ENCODE results near the gene TIMM13. TPM values are rescaled to one million over a fixed set of nuclear protein-coding genes. Genes with fewer than 3 reads are reported as not detected.

Gene TIMM13
- total RNA-seq, 1 donor from 2014 or later, result 61.0 TPM

DNA sequence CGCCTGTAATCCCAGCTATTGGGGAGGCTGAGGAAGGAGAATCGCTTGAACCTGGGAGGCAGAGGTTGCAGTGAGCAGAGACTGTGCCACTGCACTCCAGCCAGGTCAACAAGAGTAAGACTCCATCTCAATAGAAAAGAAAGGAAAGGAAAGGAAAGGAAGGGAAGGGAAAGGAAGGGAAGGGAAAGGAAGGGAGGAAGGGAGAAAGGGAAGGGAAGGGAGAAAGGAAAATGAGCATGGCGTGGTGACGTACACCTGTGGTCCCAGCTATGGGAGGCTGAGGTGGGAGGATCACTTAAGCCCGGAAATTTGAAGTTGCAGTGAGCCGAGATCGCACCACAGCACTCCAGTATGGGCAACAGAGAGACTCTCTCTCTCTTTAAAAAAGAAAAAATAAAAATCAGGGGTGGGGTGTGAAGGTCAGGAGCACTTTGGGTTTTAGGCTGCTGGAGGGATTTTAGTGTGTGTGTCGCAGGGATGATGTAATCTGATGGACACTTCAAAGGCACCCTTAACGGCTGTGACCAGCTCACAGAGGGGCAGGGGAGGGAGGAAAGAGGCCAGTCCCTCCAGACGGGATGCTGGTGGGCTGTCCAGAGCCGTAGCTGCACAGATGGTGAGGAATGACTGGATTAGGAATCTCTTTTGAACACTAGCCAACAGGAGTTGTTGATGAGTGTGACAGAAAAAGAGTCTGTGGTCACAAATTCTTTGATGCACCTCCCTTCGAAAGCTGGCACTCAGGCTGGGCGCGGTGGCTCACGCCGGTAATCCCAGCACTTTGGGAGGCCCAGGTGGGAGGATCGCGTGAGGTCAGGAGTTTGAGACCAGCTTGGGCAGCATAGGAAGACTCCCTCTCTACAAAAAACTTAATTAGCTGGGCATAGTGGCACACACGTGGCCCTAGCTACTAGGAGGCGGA, 39.8 kb downstream of the TIMM13 start:
- ATAC-seq, result no peak
- TF ChIP-seq, protein P1, sequence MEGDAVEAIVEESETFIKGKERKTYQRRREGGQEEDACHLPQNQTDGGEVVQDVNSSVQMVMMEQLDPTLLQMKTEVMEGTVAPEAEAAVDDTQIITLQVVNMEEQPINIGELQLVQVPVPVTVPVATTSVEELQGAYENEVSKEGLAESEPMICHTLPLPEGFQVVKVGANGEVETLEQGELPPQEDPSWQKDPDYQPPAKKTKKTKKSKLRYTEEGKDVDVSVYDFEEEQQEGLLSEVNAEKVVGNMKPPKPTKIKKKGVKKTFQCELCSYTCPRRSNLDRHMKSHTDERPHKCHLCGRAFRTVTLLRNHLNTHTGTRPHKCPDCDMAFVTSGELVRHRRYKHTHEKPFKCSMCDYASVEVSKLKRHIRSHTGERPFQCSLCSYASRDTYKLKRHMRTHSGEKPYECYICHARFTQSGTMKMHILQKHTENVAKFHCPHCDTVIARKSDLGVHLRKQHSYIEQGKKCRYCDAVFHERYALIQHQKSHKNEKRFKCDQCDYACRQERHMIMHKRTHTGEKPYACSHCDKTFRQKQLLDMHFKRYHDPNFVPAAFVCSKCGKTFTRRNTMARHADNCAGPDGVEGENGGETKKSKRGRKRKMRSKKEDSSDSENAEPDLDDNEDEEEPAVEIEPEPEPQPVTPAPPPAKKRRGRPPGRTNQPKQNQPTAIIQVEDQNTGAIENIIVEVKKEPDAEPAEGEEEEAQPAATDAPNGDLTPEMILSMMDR (IDR thresholded peaks at IDR 0.05), result no peak
- Histone ChIP-seq H3K36me3 (no peaks in the 10 kb centered on the region), H3K27ac (no peak overlapping the region), H3K27me3 (no peaks in the 10 kb centered on the region), H3K4me1 (no peaks in the 10 kb centered on the region), H3K4me3 (no peak overlapping the region), H3K9me3 (no peaks in the 10 kb centered on the region)
- intact Hi-C loops (cut with DNase I), result no loop called here
- DNase-seq, result no peak

DNA sequence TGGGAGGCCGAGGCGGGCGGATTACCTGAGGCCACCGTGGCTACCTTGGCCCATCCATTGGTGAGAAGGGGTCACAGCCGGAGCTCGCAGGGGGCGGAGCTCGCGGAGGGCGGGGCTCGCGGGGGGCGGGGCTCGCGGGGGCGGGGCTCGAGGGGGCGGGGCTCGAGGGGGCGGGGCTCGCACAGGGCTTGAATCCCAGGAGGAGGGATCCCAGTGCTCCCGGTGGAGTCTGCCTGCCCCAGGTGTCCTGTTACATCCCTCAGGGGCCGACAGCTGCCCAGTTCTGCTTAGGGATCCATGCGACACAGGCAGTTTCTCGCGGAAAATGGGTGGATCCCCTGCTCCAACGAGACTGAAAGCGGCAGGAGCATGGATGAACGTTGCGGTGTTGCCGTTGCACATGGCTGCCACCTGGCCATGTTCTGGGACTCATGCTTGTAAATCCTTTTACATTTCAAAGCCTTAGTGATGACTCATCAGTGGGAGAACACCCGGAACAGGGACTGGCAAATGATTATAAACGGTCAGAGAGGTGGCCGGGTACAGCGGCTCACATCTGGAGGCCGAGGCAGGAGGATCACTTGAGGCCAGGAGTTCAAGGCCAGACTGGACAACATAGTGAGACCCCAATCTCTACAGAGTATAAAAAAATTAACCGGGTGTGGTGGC, 42.2 kb downstream of the TIMM13 start:
- peak; percentile 38 for ATAC-seq
- Histone ChIP-seq H3K4me1 (no peaks in the 10 kb centered on the region), H3K36me3 (no peaks in the 10 kb centered on the region), H3K9me3 (peaks cover 3% of the 10 kb centered on the region), H3K27me3 (no peaks in the 10 kb centered on the region), H3K27ac (no peak overlapping the region), H3K4me3 (no peak overlapping the region)
- no peak for DNase-seq
- intact Hi-C loops (cut with DNase I), result no loop called here
- TF ChIP-seq, protein P1 (IDR thresholded peaks at IDR 0.05), result no peak

DNA sequence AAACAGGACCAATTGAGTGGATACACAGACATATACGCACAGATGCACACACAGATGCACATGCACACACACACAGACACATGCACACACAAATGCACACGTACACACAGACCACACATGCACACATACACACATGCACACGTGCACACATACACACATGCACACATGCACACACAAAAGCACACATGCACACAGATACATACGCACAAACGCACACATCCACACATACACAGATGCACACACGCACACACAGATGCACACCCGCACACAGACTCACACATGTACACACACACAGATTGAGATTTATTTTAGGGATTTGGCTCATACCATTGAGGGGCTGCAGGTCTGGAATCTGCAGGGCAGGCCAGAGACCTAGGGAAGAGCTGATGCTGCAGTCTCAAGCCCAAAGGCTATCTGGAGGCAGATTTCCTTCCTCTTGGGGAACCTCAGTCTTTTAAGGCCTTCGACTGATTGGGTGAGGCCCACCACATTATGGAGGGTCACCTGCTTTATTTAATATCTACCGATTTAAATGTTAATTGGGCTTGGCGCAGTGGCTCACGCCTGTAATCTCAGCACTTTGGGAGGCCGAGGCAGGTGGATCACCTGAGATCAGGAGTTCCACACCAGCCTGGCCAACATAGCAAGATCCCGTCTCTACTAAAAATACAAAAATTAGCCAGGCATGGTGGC, 44.7 kb downstream of the TIMM13 start:
- no peak overlapping the region for H3K4me3 ChIP-seq
- H3K27me3 ChIP-seq, result no peaks in the 10 kb centered on the region
- no peaks in the 10 kb centered on the region for H3K36me3 ChIP-seq
- H3K4me1 ChIP-seq, result no peaks in the 10 kb centered on the region
- DNase-seq (no peak), ATAC-seq (no peak)
- no peak overlapping the region for H3K27ac ChIP-seq
- TF ChIP-seq, protein P1 (IDR thresholded peaks at IDR 0.05), result no peak
- peaks cover 3% of the 10 kb centered on the region for H3K9me3 ChIP-seq
- intact Hi-C loops (cut with DNase I), result no loop called here

DNA sequence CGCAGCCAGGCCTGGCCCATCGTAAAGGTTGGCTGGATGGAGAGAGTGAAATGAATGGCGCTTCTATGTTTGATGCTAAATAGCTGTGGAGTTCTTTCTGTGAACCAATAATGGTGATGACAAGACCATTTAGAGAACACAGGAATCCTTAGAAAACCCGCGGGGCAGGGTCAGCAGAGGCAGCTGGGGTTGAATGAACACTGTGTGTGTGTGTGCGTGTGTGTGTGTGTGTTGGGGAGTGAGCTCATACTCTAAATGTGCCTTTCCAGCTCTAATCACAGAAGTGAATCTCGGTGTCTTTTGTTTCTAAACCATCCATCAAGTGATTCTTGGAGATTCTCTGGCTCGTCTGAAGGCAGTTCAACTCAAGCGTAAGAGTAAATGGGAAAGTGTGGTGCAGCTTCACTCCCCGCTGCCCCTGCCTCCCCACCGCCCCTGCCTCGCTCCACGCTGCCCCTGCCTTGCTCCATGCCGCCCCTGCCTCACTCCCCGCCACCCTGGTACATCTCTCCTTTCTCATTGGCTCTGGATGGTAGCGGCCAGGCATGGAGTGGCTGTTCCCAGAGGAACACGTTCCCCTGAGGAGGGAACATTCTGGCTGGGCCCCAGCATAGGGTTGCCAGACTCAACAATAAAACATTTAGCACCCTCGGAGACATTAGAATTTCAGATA, 46.1 kb downstream of the TIMM13 start:
- no peak for DNase-seq
- H3K36me3 ChIP-seq, result no peaks in the 10 kb centered on the region
- no peaks in the 10 kb centered on the region for H3K4me1 ChIP-seq
- H3K4me3 ChIP-seq, result no peak overlapping the region
- ATAC-seq, result no peak
- intact Hi-C loops (cut with DNase I), result no loop called here
- peaks cover 3% of the 10 kb centered on the region for H3K9me3 ChIP-seq
- H3K27ac ChIP-seq, result no peak overlapping the region
- no peaks in the 10 kb centered on the region for H3K27me3 ChIP-seq
- TF ChIP-seq, protein P1 (IDR thresholded peaks at IDR 0.05), result no peak

- no peak for ATAC-seq
- DNase-seq, result no peak
- no peak overlapping the region for H3K4me3 ChIP-seq
- H3K9me3 ChIP-seq, result peaks cover 3% of the 10 kb centered on the region
- H3K36me3 ChIP-seq, result no peaks in the 10 kb centered on the region
- no peak overlapping the region for H3K27ac ChIP-seq
- no peaks in the 10 kb centered on the region for H3K27me3 ChIP-seq
- H3K4me1 ChIP-seq, result no peaks in the 10 kb centered on the region
- intact Hi-C loops (cut with DNase I), result no loop called here
- TF ChIP-seq, protein P1 (IDR thresholded peaks at IDR 0.05), result no peak
These were observed 46.8 kb downstream of the TIMM13 start for GRCh38 chr19:2380567-2380966.

All from upper lobe of right lung (tissue), 1 donor.